PC-9 (cell line): ENCODE measurements around the gene TRIM9. TPM values are rescaled to one million over a fixed set of nuclear protein-coding genes. Genes with fewer than 3 reads are reported as not detected.

Experiments
- BruUV-seq: library from RNA; stranded (reverse); fragments of 400-500 nt; replicated peaks from 2 replicates; lab custom pipeline; 2021; lab: Mats Ljungman, UMichigan
- CTCF ChIA-PET: fragments of 300-600 bp; sonication (Branson Sonifier 250); formaldehyde crosslinking; loops from one replicate; lab custom pipeline; 2022; ENCODE audit warnings: antibody characterized with exemption; lab: Charles Lee
- POLR2A ChIA-PET: fragments of 300-600 bp; sonication (Branson Sonifier 250); formaldehyde crosslinking; loops from one replicate; lab custom pipeline; 2022; ENCODE audit warnings: antibody characterized with exemption; ENCODE audit not compliant: unreplicated experiment; lab: Charles Lee
- DNase-seq, 2 experiments: peaks; one replicate each; pipeline versions ENCODE4 v3.0.0 to v3.0.0-alpha.2; 2015 to 2022; ENCODE audit warnings: mixed read lengths in 1 of 2
- H2AFZ ChIP-seq: fragments of 200-600 bp; sonication (generic); 2 replicates; pipeline ENCODE4 v1.8.1; 2017; ENCODE audit warnings: antibody characterized with exemption
- H3F3A ChIP-seq: fragments of 200-600 bp; sonication (generic); 2 replicates; pipeline ENCODE4 v1.8.1; 2017; ENCODE audit warnings: antibody characterized with exemption, mild to moderate bottlenecking, low read depth; ENCODE audit not compliant: insufficient read depth
- H3K27ac ChIP-seq: fragments of 200-600 bp; sonication (generic); 2 replicates; pipeline ENCODE4 v1.6.1; 2016; ENCODE audit warnings: mixed run types
- H3K27me3 ChIP-seq: fragments of 200-600 bp; sonication (generic); 2 replicates; pipeline ENCODE4 v1.6.1; 2016; ENCODE audit warnings: low read depth, mixed run types; ENCODE audit not compliant: insufficient read depth
- H3K36me3 ChIP-seq: fragments of 200-600 bp; sonication (generic); 2 replicates; pipeline ENCODE4 v1.6.1; 2016; ENCODE audit warnings: low read depth, mixed run types
- H3K4me1 ChIP-seq: fragments of 200-600 bp; sonication (generic); replicated peaks from 2 replicates; pipeline ENCODE4 v1.6.1; 2016; ENCODE audit warnings: mixed run types; ENCODE audit not compliant: insufficient read depth
- H3K4me2 ChIP-seq: fragments of 200-600 bp; sonication (generic); 2 replicates; pipeline ENCODE4 v1.6.1; 2017; ENCODE audit warnings: mixed run types
- H3K4me3 ChIP-seq: fragments of 200-600 bp; sonication (generic); 2 replicates; pipeline ENCODE4 v1.6.1; 2016; ENCODE audit warnings: mixed run types
- H3K79me2 ChIP-seq: fragments of 200-600 bp; sonication (generic); 2 replicates; pipeline ENCODE4 v1.6.1; 2017; ENCODE audit warnings: low read depth, mixed run types
- H3K9me2 ChIP-seq: fragments of 200-600 bp; sonication (generic); 2 replicates; pipeline ENCODE4 v1.8.1; 2017; ENCODE audit warnings: mild to moderate bottlenecking; ENCODE audit not compliant: insufficient read depth
- H3K9me3 ChIP-seq: fragments of 200-600 bp; sonication (generic); 2 replicates; pipeline ENCODE4 v1.8.1; 2016; ENCODE audit warnings: low read depth; ENCODE audit not compliant: insufficient read depth
- H4K20me1 ChIP-seq: fragments of 200-600 bp; sonication (generic); 2 replicates; pipeline ENCODE4 v1.8.1; 2017; ENCODE audit not compliant: insufficient read depth
- CTCF ChIP-seq: fragments of 200-600 bp; sonication (generic); conservative IDR thresholded peaks from 2 replicates; pipeline ENCODE4 v1.6.1; 2017; ENCODE audit warnings: mixed run types, antibody characterized with exemption, mild to moderate bottlenecking, moderate library complexity
- EZH2 ChIP-seq: fragments of 200-600 bp; sonication (generic); IDR thresholded peaks from 2 replicates; pipeline ENCODE4 v1.8.0; 2017; ENCODE audit warnings: antibody characterized with exemption, low read depth
- intact Hi-C: fragments of 100-400 bp; cut with micrococcal nuclease; formaldehyde crosslinking; loops from one replicate; pipeline ENCODE4 v1.10.0; 2022; ENCODE audit not compliant: unreplicated experiment
- total RNA-seq: library from RNA; stranded (reverse); gene quantifications from 2 replicates; pipeline ENCODE4 v1.2.3, GENCODE V29; 2021

Gene TRIM9
- total RNA-seq, 1 experiment from 2014 or later = 2.1 TPM

GRCh38 chr14:51000566-51000965, 94.3 kb downstream of the TRIM9 start:
- no peak overlapping the region for H3K27ac ChIP-seq
- no peaks in the 10 kb centered on the region for H3K79me2 ChIP-seq
- no peak overlapping the region for H3K4me2 ChIP-seq
- CTCF ChIA-PET = no interaction called here
- H2AFZ ChIP-seq = no peak overlapping the region
- no peaks in the 10 kb centered on the region for H3F3A ChIP-seq
- no peaks in the 10 kb centered on the region for H3K9me3 ChIP-seq
- no peaks in the 10 kb centered on the region for H3K9me2 ChIP-seq
- no peak for DNase-seq
- H3K27me3 ChIP-seq = no peaks in the 10 kb centered on the region
- H3K4me1 ChIP-seq = no peaks in the 10 kb centered on the region
- no peaks in the 10 kb centered on the region for H4K20me1 ChIP-seq
- intact Hi-C loops = no loop called here
- POLR2A ChIA-PET = interaction anchor here (0.6 kb wide), 1 partner anchor 977 kb away, joined by 5 read pairs; no protein-coding TSS in a partner anchor
- no peak for TF ChIP-seq CTCF
- no peak for TF ChIP-seq EZH2
- no TSS peak for BruUV-seq
- no peaks in the 10 kb centered on the region for H3K36me3 ChIP-seq
- H3K4me3 ChIP-seq = no peak overlapping the region

GRCh38 chr14:50999726-51000125, 95.2 kb downstream of the TRIM9 start:
- Histone ChIP-seq H2AFZ (no peak overlapping the region), H3F3A (no peaks in the 10 kb centered on the region), H4K20me1 (no peaks in the 10 kb centered on the region), H3K27ac (no peak overlapping the region), H3K9me2 (no peaks in the 10 kb centered on the region), H3K36me3 (no peaks in the 10 kb centered on the region), H3K27me3 (no peaks in the 10 kb centered on the region), H3K4me3 (no peak overlapping the region), H3K4me2 (no peak overlapping the region), H3K4me1 (no peaks in the 10 kb centered on the region), H3K79me2 (no peaks in the 10 kb centered on the region), H3K9me3 (no peaks in the 10 kb centered on the region)
- POLR2A ChIA-PET = no interaction called here
- intact Hi-C loops = no loop called here
- BruUV-seq = no TSS peak
- CTCF ChIA-PET = no interaction called here
- TF ChIP-seq CTCF (no peak), EZH2 (no peak)
- DNase-seq = no peak

- H3K4me2 ChIP-seq = no peak overlapping the region
- H3K9me3 ChIP-seq = no peaks in the 10 kb centered on the region
- POLR2A ChIA-PET = no interaction called here
Measured at GRCh38 chr14:50998612-50999011, 96.3 kb downstream of the TRIM9 start.

More at GRCh38 chr14:50998612-50999011, 96.3 kb downstream of the TRIM9 start:
- Histone ChIP-seq H4K20me1 (no peaks in the 10 kb centered on the region), H3K4me1 (no peaks in the 10 kb centered on the region), H3F3A (no peaks in the 10 kb centered on the region), H3K27me3 (no peaks in the 10 kb centered on the region), H3K27ac (no peak overlapping the region), H3K36me3 (no peaks in the 10 kb centered on the region), H3K4me3 (no peak overlapping the region), H2AFZ (no peak overlapping the region), H3K79me2 (no peaks in the 10 kb centered on the region), H3K9me2 (no peaks in the 10 kb centered on the region)
- intact Hi-C loops = no loop called here
- no TSS peak for BruUV-seq
- no peak for TF ChIP-seq EZH2
- TF ChIP-seq CTCF = no peak
- no peak for DNase-seq
- CTCF ChIA-PET = no interaction called here
